Hepatocyte (in vitro differentiated cells): Measurements from ENCODE around the gene TRIM29. TPM values are rescaled to one million over a fixed set of nuclear protein-coding genes. Genes with fewer than 3 reads are reported as not detected.

Source experiments
- DNase-seq: peaks from one replicate; pipeline ENCODE4 v3.0.0-alpha.2; 2016; ENCODE audit warnings: low spot score
- H2AFZ ChIP-seq: fragments of 200-600 bp; sonication (generic); 2 replicates; pipeline ENCODE4 v1.6.0; 2016; ENCODE audit warnings: antibody characterized with exemption, mild to moderate bottlenecking
- H3K27ac ChIP-seq: fragments of 200-600 bp; sonication (generic); 2 replicates; pipeline ENCODE4 v1.5.1; 2016; ENCODE audit warnings: mild to moderate bottlenecking
- H3K27me3 ChIP-seq: fragments of 200-600 bp; sonication (generic); 2 replicates; pipeline ENCODE4 v1.6.1; 2016
- H3K36me3 ChIP-seq: fragments of 200-600 bp; sonication (generic); replicated peaks from 2 replicates; pipeline ENCODE4 v1.5.1; 2016; ENCODE audit warnings: low read depth; ENCODE audit not compliant: insufficient read depth
- H3K4me1 ChIP-seq: fragments of 200-600 bp; sonication (generic); 2 replicates; pipeline ENCODE4 v1.5.1; 2016; ENCODE audit warnings: mild to moderate bottlenecking, moderate library complexity; ENCODE audit not compliant: insufficient read depth
- H3K4me2 ChIP-seq: fragments of 200-600 bp; sonication (generic); 2 replicates; pipeline ENCODE4 v1.6.0; 2016
- H3K4me3 ChIP-seq: fragments of 200-600 bp; sonication (generic); 2 replicates; pipeline ENCODE4 v1.5.1; 2016; ENCODE audit warnings: mild to moderate bottlenecking
- H3K79me2 ChIP-seq: fragments of 200-600 bp; sonication (generic); 2 replicates; pipeline ENCODE4 v1.6.0; 2017; ENCODE audit warnings: mild to moderate bottlenecking
- H3K9me2 ChIP-seq: fragments of 200-600 bp; sonication (generic); replicated peaks from 2 replicates; pipeline ENCODE4 v1.6.0; 2017; ENCODE audit warnings: mild to moderate bottlenecking; ENCODE audit not compliant: insufficient read depth
- H3K9me3 ChIP-seq: fragments of 200-600 bp; sonication (generic); 2 replicates; pipeline ENCODE4 v1.5.1; 2016; ENCODE audit warnings: low read depth, mild to moderate bottlenecking
- H4K20me1 ChIP-seq: fragments of 200-600 bp; sonication (generic); 2 replicates; pipeline ENCODE4 v1.6.0; 2016; ENCODE audit warnings: mild to moderate bottlenecking; ENCODE audit not compliant: insufficient read depth, poor library complexity, severe bottlenecking
- CTCF ChIP-seq: fragments of 200-600 bp; sonication (generic); IDR thresholded peaks from 2 replicates; pipeline ENCODE4 v1.5.1; 2016; ENCODE audit warnings: antibody characterized with exemption, mild to moderate bottlenecking; ENCODE audit not compliant: poor library complexity
- EZH2 ChIP-seq: fragments of 200-600 bp; sonication (generic); IDR thresholded peaks from 2 replicates; pipeline ENCODE4 v1.6.1; 2016; ENCODE audit warnings: antibody characterized with exemption, mild to moderate bottlenecking, borderline replicate concordance
- EZH2phosphoT487 ChIP-seq: fragments of 200-600 bp; sonication (generic); IDR thresholded peaks from one replicate; pipeline ENCODE4 v1.6.1; 2018; ENCODE audit warnings: antibody characterized with exemption, mild to moderate bottlenecking, low read depth, moderate library complexity; ENCODE audit not compliant: unreplicated experiment, severe bottlenecking
- WGBS: methylation state at CpG from one replicate; pipeline ENCODE4 v1.1.6; 2016; ENCODE audit warnings: low lambda C conversion rate; ENCODE audit errors: missing lambda C conversion rate; 5-methylcytosine and 5-hydroxymethylcytosine counted together
- polyA plus RNA-seq: library from polyadenylated mRNA; unstranded; fragments of >200 nt; fragmentation: Nextera tagmentation; extraction: Ambion mirVana; gene quantifications from 2 replicates; pipeline ENCODE4 v1.2.1, GENCODE V29; 2016
- total RNA-seq: library from RNA; depleted of rRNA; stranded (reverse); fragments of >200 nt; gene quantifications from 2 replicates; pipeline ENCODE4 v1.2.3, GENCODE V29; 2014

TRIM29 gene
- total and polyA plus RNA-seq, 2 experiments from 2014 or later = 7.7 to 8.5 TPM

GRCh38 chr11:120185706-120186455, 48.0 kb upstream of the TRIM29 start:
- peaks cover 72% of the 10 kb centered on the region for H3K4me1 ChIP-seq
- no peaks in the 10 kb centered on the region for H3K9me2 ChIP-seq
- no peaks in the 10 kb centered on the region for H3K27me3 ChIP-seq
- no peaks in the 10 kb centered on the region for H3K9me3 ChIP-seq
- H4K20me1 ChIP-seq = no peaks in the 10 kb centered on the region
- TF ChIP-seq CTCF (no peak), EZH2phosphoT487 (no peak), EZH2 (no peak)
- peak overlapping the region; percentile 61 for H3K4me2 ChIP-seq
- no peak overlapping the region for H3K4me3 ChIP-seq
- peak overlapping the region; percentile 98 for H3K27ac ChIP-seq
- peak; percentile 52 for DNase-seq
- no peaks in the 10 kb centered on the region for H3K79me2 ChIP-seq
- no peaks in the 10 kb centered on the region for H3K36me3 ChIP-seq
- H2AFZ ChIP-seq = no peak overlapping the region
- 26% methylated on average over 3 of the region's 3 CpGs for WGBS

GRCh38 chr11:120184946-120185705, 47.2 kb upstream of the TRIM29 start:
- H3K4me2 ChIP-seq = peak overlapping the region; percentile 61
- peak; percentile 85 for DNase-seq

GRCh38 chr11:120184371-120184945, 46.5 kb upstream of the TRIM29 start:
- peak overlapping the region; percentile 98 for H3K27ac ChIP-seq
- no peaks in the 10 kb centered on the region for H3K27me3 ChIP-seq
- no peaks in the 10 kb centered on the region for H3K79me2 ChIP-seq
- H3K4me1 ChIP-seq = peaks cover 72% of the 10 kb centered on the region
- TF ChIP-seq EZH2phosphoT487 (no peak), CTCF (no peak), EZH2 (no peak)
- H3K9me2 ChIP-seq = no peaks in the 10 kb centered on the region
- H3K36me3 ChIP-seq = no peaks in the 10 kb centered on the region
- no peak for DNase-seq
- peak overlapping the region; percentile 61 for H3K4me2 ChIP-seq
- H4K20me1 ChIP-seq = no peaks in the 10 kb centered on the region
- no peaks in the 10 kb centered on the region for H3K9me3 ChIP-seq
- no peak overlapping the region for H2AFZ ChIP-seq
- no peak overlapping the region for H3K4me3 ChIP-seq
- 75% methylated on average over 11 of the region's 11 CpGs for WGBS

More at GRCh38 chr11:120184946-120185705, 47.2 kb upstream of the TRIM29 start:
- no peak for TF ChIP-seq EZH2
- no peak for TF ChIP-seq EZH2phosphoT487
- no peak for TF ChIP-seq CTCF
- Histone ChIP-seq H3K27me3 (no peaks in the 10 kb centered on the region), H3K27ac (peak overlapping the region; percentile 98), H3K9me2 (no peaks in the 10 kb centered on the region), H3K4me1 (peaks cover 72% of the 10 kb centered on the region), H3K79me2 (no peaks in the 10 kb centered on the region), H3K36me3 (no peaks in the 10 kb centered on the region), H4K20me1 (no peaks in the 10 kb centered on the region), H3K9me3 (no peaks in the 10 kb centered on the region), H2AFZ (no peak overlapping the region), H3K4me3 (no peak overlapping the region)
- 25% methylated on average over 7 of the region's 7 CpGs for WGBS
